Loucy (cell line): ENCODE measurements around the gene DENND6A.

ENCODE experiments used
- EZH2phosphoT487 ChIP-seq: fragments of 200-600 bp; IDR thresholded peaks from 2 replicates; pipeline ENCODE4 v1.6.1; 2018; ENCODE audit warnings: antibody characterized with exemption, mild to moderate bottlenecking, moderate library complexity, borderline replicate concordance
- TF ChIP-seq, protein P1 (sequence below): fragments of 200-600 bp; sonication (generic); conservative IDR thresholded peaks from 2 replicates; pipeline ENCODE4 v1.5.1; 2014; ENCODE audit warnings: mild to moderate bottlenecking, antibody characterized with exemption, low read length

- TF ChIP-seq, protein P1, sequence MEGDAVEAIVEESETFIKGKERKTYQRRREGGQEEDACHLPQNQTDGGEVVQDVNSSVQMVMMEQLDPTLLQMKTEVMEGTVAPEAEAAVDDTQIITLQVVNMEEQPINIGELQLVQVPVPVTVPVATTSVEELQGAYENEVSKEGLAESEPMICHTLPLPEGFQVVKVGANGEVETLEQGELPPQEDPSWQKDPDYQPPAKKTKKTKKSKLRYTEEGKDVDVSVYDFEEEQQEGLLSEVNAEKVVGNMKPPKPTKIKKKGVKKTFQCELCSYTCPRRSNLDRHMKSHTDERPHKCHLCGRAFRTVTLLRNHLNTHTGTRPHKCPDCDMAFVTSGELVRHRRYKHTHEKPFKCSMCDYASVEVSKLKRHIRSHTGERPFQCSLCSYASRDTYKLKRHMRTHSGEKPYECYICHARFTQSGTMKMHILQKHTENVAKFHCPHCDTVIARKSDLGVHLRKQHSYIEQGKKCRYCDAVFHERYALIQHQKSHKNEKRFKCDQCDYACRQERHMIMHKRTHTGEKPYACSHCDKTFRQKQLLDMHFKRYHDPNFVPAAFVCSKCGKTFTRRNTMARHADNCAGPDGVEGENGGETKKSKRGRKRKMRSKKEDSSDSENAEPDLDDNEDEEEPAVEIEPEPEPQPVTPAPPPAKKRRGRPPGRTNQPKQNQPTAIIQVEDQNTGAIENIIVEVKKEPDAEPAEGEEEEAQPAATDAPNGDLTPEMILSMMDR, result no peak
- TF ChIP-seq EZH2phosphoT487, result no peak
Observed at GRCh38 chr3:57617739-57618138, 75.1 kb downstream of the DENND6A start.
